Hepatocyte (in vitro differentiated cells): Measurements from ENCODE around the gene ALPK3. TPM values are rescaled to one million over a fixed set of nuclear protein-coding genes. Genes with fewer than 3 reads are reported as not detected.

Experiments
- DNase-seq: peaks from one replicate; pipeline ENCODE4 v3.0.0-alpha.2; 2016; ENCODE audit warnings: low spot score
- H2AFZ ChIP-seq: fragments of 200-600 bp; sonication (generic); 2 replicates; pipeline ENCODE4 v1.6.0; 2016; ENCODE audit warnings: antibody characterized with exemption, mild to moderate bottlenecking
- H3K27ac ChIP-seq: fragments of 200-600 bp; sonication (generic); 2 replicates; pipeline ENCODE4 v1.5.1; 2016; ENCODE audit warnings: mild to moderate bottlenecking
- H3K27me3 ChIP-seq: fragments of 200-600 bp; sonication (generic); 2 replicates; pipeline ENCODE4 v1.6.1; 2016
- H3K36me3 ChIP-seq: fragments of 200-600 bp; sonication (generic); replicated peaks from 2 replicates; pipeline ENCODE4 v1.5.1; 2016; ENCODE audit warnings: low read depth; ENCODE audit not compliant: insufficient read depth
- H3K4me1 ChIP-seq: fragments of 200-600 bp; sonication (generic); 2 replicates; pipeline ENCODE4 v1.5.1; 2016; ENCODE audit warnings: mild to moderate bottlenecking, moderate library complexity; ENCODE audit not compliant: insufficient read depth
- H3K4me2 ChIP-seq: fragments of 200-600 bp; sonication (generic); 2 replicates; pipeline ENCODE4 v1.6.0; 2016
- H3K4me3 ChIP-seq: fragments of 200-600 bp; sonication (generic); 2 replicates; pipeline ENCODE4 v1.5.1; 2016; ENCODE audit warnings: mild to moderate bottlenecking
- H3K79me2 ChIP-seq: fragments of 200-600 bp; sonication (generic); 2 replicates; pipeline ENCODE4 v1.6.0; 2017; ENCODE audit warnings: mild to moderate bottlenecking
- H3K9me2 ChIP-seq: fragments of 200-600 bp; sonication (generic); replicated peaks from 2 replicates; pipeline ENCODE4 v1.6.0; 2017; ENCODE audit warnings: mild to moderate bottlenecking; ENCODE audit not compliant: insufficient read depth
- H3K9me3 ChIP-seq: fragments of 200-600 bp; sonication (generic); 2 replicates; pipeline ENCODE4 v1.5.1; 2016; ENCODE audit warnings: low read depth, mild to moderate bottlenecking
- H4K20me1 ChIP-seq: fragments of 200-600 bp; sonication (generic); 2 replicates; pipeline ENCODE4 v1.6.0; 2016; ENCODE audit warnings: mild to moderate bottlenecking; ENCODE audit not compliant: insufficient read depth, poor library complexity, severe bottlenecking
- EZH2 ChIP-seq: fragments of 200-600 bp; sonication (generic); IDR thresholded peaks from 2 replicates; pipeline ENCODE4 v1.6.1; 2016; ENCODE audit warnings: antibody characterized with exemption, mild to moderate bottlenecking, borderline replicate concordance
- EZH2phosphoT487 ChIP-seq: fragments of 200-600 bp; sonication (generic); IDR thresholded peaks from one replicate; pipeline ENCODE4 v1.6.1; 2018; ENCODE audit warnings: antibody characterized with exemption, mild to moderate bottlenecking, low read depth, moderate library complexity; ENCODE audit not compliant: unreplicated experiment, severe bottlenecking
- WGBS: methylation state at CpG from one replicate; pipeline ENCODE4 v1.1.6; 2016; ENCODE audit warnings: low lambda C conversion rate; ENCODE audit errors: missing lambda C conversion rate; 5-methylcytosine and 5-hydroxymethylcytosine counted together
- polyA plus RNA-seq: library from polyadenylated mRNA; unstranded; fragments of >200 nt; fragmentation: Nextera tagmentation; extraction: Ambion mirVana; gene quantifications from 2 replicates; pipeline ENCODE4 v1.2.1, GENCODE V29; 2016
- total RNA-seq: library from RNA; depleted of rRNA; stranded (reverse); fragments of >200 nt; gene quantifications from 2 replicates; pipeline ENCODE4 v1.2.3, GENCODE V29; 2014
- TF ChIP-seq, protein P1 (sequence below): fragments of 200-600 bp; sonication (generic); IDR thresholded peaks from 2 replicates; pipeline ENCODE4 v1.5.1; 2016; ENCODE audit warnings: antibody characterized with exemption, mild to moderate bottlenecking; ENCODE audit not compliant: poor library complexity

The ALPK3 gene
- total and polyA plus RNA-seq, 2 experiments from 2014 or later, result 7.1 to 25.3 TPM

DNA sequence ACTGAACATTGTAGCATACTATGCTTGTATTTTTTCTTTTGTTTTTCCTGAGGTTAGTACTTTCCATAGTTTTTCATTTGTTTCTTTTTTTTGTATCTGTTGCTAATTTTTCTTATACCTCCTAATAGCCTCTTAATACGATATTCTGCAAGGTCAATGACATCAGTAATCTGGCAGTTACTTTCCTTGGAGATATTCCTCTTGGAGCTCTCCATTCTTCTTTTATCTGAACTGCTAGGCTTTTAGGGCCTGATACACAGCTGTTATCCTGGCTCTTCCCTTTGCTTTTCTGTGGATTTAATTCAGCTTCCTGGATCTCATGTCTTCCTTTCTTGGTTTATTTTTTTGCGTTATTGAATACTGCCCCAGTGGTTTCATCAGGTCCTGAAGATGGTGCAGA is 12.9 kb downstream of the ALPK3 start:
- no peaks in the 10 kb centered on the region for H3K36me3 ChIP-seq
- H3K4me1 ChIP-seq, result no peaks in the 10 kb centered on the region
- no peak overlapping the region for H3K4me3 ChIP-seq
- no peak for DNase-seq
- H3K79me2 ChIP-seq, result peaks cover 13% of the 10 kb centered on the region
- no peaks in the 10 kb centered on the region for H3K9me2 ChIP-seq
- no peak overlapping the region for H3K27ac ChIP-seq
- WGBS, result 85% methylated on average over 2 of the region's 2 CpGs
- TF ChIP-seq, protein P1, sequence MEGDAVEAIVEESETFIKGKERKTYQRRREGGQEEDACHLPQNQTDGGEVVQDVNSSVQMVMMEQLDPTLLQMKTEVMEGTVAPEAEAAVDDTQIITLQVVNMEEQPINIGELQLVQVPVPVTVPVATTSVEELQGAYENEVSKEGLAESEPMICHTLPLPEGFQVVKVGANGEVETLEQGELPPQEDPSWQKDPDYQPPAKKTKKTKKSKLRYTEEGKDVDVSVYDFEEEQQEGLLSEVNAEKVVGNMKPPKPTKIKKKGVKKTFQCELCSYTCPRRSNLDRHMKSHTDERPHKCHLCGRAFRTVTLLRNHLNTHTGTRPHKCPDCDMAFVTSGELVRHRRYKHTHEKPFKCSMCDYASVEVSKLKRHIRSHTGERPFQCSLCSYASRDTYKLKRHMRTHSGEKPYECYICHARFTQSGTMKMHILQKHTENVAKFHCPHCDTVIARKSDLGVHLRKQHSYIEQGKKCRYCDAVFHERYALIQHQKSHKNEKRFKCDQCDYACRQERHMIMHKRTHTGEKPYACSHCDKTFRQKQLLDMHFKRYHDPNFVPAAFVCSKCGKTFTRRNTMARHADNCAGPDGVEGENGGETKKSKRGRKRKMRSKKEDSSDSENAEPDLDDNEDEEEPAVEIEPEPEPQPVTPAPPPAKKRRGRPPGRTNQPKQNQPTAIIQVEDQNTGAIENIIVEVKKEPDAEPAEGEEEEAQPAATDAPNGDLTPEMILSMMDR, result no peak
- TF ChIP-seq EZH2phosphoT487 (no peak), EZH2 (no peak)
- H3K9me3 ChIP-seq, result no peaks in the 10 kb centered on the region
- H3K4me2 ChIP-seq, result no peak overlapping the region
- no peaks in the 10 kb centered on the region for H4K20me1 ChIP-seq
- H2AFZ ChIP-seq, result no peak overlapping the region
- no peaks in the 10 kb centered on the region for H3K27me3 ChIP-seq

DNA sequence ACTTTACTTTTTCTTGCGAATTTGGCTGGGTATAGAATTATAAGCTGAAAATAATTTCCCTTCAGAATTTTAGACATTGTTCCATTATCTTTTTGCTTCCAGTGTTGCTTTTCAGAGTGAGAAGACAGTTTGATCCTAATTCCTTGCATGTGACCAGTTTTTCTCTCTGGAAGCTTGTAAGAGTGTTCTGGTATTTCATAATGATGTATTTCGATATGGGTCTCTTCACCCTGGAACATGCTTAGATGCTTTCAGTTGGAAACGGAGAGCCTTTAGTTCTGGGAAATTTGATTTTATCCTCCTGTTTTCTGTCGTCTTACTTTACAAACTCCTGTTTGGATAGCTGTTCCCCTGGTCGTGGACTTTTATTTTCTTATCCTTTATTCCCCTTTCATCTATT is 13.9 kb downstream of the ALPK3 start:
- no peak overlapping the region for H3K4me2 ChIP-seq
- H4K20me1 ChIP-seq, result no peaks in the 10 kb centered on the region
- no peaks in the 10 kb centered on the region for H3K4me1 ChIP-seq
- H3K79me2 ChIP-seq, result peaks cover 13% of the 10 kb centered on the region
- H3K27ac ChIP-seq, result no peak overlapping the region
- H3K9me3 ChIP-seq, result no peaks in the 10 kb centered on the region
- 94% methylated on average over 5 of the region's 5 CpGs for WGBS
- TF ChIP-seq EZH2 (no peak), EZH2phosphoT487 (no peak)
- TF ChIP-seq, protein P1, result no peak
- no peak for DNase-seq
- H3K27me3 ChIP-seq, result no peaks in the 10 kb centered on the region
- H3K9me2 ChIP-seq, result no peaks in the 10 kb centered on the region
- no peak overlapping the region for H2AFZ ChIP-seq
- H3K4me3 ChIP-seq, result no peak overlapping the region
- H3K36me3 ChIP-seq, result no peaks in the 10 kb centered on the region

DNA sequence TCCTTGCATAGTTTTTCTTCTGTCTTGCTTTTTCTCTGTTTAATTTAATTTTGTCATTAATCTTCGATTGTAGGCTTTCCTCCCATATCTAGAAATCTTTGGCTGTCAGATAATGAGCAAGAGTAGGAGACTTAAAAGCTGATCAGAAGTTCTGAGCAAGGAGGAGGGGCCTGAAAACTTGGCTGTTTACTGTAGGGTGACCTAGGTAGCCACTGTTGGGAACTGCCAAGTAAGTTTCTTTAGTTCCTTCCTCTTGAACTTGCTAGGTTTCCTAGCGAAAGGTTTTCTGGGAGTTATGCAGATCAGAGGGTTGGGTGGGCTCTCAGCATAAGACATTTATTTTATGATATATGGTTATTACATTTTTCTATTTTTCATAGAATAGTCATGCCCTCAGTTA is 14.5 kb downstream of the ALPK3 start:
- Histone ChIP-seq H3K9me2 (no peaks in the 10 kb centered on the region), H2AFZ (no peak overlapping the region), H4K20me1 (no peaks in the 10 kb centered on the region), H3K4me2 (no peak overlapping the region), H3K4me3 (no peak overlapping the region), H3K36me3 (no peaks in the 10 kb centered on the region), H3K79me2 (peaks cover 13% of the 10 kb centered on the region), H3K4me1 (no peaks in the 10 kb centered on the region), H3K27me3 (no peaks in the 10 kb centered on the region), H3K9me3 (no peaks in the 10 kb centered on the region), H3K27ac (no peak overlapping the region)
- no peak for DNase-seq
- WGBS, result 86% methylated on average over 2 of the region's 2 CpGs
- no peak for TF ChIP-seq EZH2
- TF ChIP-seq, protein P1, result no peak
- TF ChIP-seq EZH2phosphoT487, result no peak
